Raji (cell line): ENCODE measurements around the gene PRKD1.

Experiments
- POLR2A ChIP-seq: IDR thresholded peaks from 2 replicates; pipeline ENCODE4 v1.6.1; 2011; ENCODE audit warnings: low read depth, low read length, control low read depth; ENCODE audit not compliant: insufficient read depth

Gene PRKD1

GRCh38 chr14:29705801-29706200 lies 221.8 kb downstream of the PRKD1 start:
- no peak for TF ChIP-seq POLR2A

GRCh38 chr14:29687866-29688265 lies 239.8 kb downstream of the PRKD1 start:
- TF ChIP-seq POLR2A, result no peak

GRCh38 chr14:29687071-29687765 lies 240.4 kb downstream of the PRKD1 start:
- no peak for TF ChIP-seq POLR2A

- TF ChIP-seq POLR2A, result no peak
Measured at GRCh38 chr14:29684926-29685325, 242.7 kb downstream of the PRKD1 start.

- no peak for TF ChIP-seq POLR2A
Measured at GRCh38 chr14:29682789-29683188, 244.9 kb downstream of the PRKD1 start.

- no peak for TF ChIP-seq POLR2A
Measured at GRCh38 chr14:29681316-29681715, 246.3 kb downstream of the PRKD1 start.

GRCh38 chr14:29674566-29675285 lies 252.9 kb downstream of the PRKD1 start:
- TF ChIP-seq POLR2A, result no peak

GRCh38 chr14:29672831-29673230 lies 254.8 kb downstream of the PRKD1 start:
- TF ChIP-seq POLR2A, result no peak

GRCh38 chr14:29671034-29671433 lies 256.6 kb downstream of the PRKD1 start:
- no peak for TF ChIP-seq POLR2A

- no peak for TF ChIP-seq POLR2A
Measured at GRCh38 chr14:29668201-29668600, 259.4 kb downstream of the PRKD1 start.

- TF ChIP-seq POLR2A, result no peak
Measured at GRCh38 chr14:29664515-29664914, 263.1 kb downstream of the PRKD1 start.

GRCh38 chr14:29663281-29663801 lies 264.3 kb downstream of the PRKD1 start:
- no peak for TF ChIP-seq POLR2A

GRCh38 chr14:29654901-29655550 lies 272.6 kb downstream of the PRKD1 start:
- no peak for TF ChIP-seq POLR2A

- no peak for TF ChIP-seq POLR2A
Measured at GRCh38 chr14:29653303-29653702, 274.3 kb downstream of the PRKD1 start.

- TF ChIP-seq POLR2A, result no peak
Measured at GRCh38 chr14:29652571-29652970, 275.1 kb downstream of the PRKD1 start.

- no peak for TF ChIP-seq POLR2A
Measured at GRCh38 chr14:29650554-29651269, 276.9 kb downstream of the PRKD1 start.

GRCh38 chr14:29649170-29649569 lies 278.5 kb downstream of the PRKD1 start:
- no peak for TF ChIP-seq POLR2A
